HepG2 (cell line): Measurements from ENCODE around the gene DPP7. TPM values are rescaled to one million over a fixed set of nuclear protein-coding genes. Genes with fewer than 3 reads are reported as not detected.

Experiments
- AGO1 ChIP-seq: fragments of 200-400 bp; formaldehyde crosslinking; IDR thresholded peaks from 2 replicates; pipeline ENCODE4 v1.6.1; 2017; ENCODE audit warnings: mild to moderate bottlenecking, low read depth, low read length, moderate library complexity; ENCODE audit not compliant: poor library complexity, severe bottlenecking
- ARHGAP35 ChIP-seq: sonication (generic); formaldehyde crosslinking; IDR thresholded peaks from 2 replicates; pipeline ENCODE4 v1.9.0; 2022; ENCODE audit warnings: mild to moderate bottlenecking, inconsistent platforms, moderate library complexity, missing genetic modification reagents, borderline replicate concordance
- CBFB ChIP-seq: sonication (generic); formaldehyde crosslinking; IDR thresholded peaks from 2 replicates; pipeline ENCODE4 v1.4.0; 2020; ENCODE audit warnings: missing genetic modification reagents
- ETV6 ChIP-seq: sonication (generic); formaldehyde crosslinking; conservative IDR thresholded peaks from 2 replicates; pipeline ENCODE4 v1.4.0; 2020; ENCODE audit warnings: missing genetic modification reagents
- FOXP4 ChIP-seq: sonication (generic); formaldehyde crosslinking; IDR thresholded peaks from 2 replicates; pipeline ENCODE4 v1.4.0; 2020; ENCODE audit warnings: missing genetic modification reagents
- IKZF5 ChIP-seq: IDR thresholded peaks from 2 replicates; pipeline ENCODE4 v1.6.1; 2018; ENCODE audit warnings: missing genetic modification reagents, mild to moderate bottlenecking, missing compliant biosample characterization
- LCORL ChIP-seq, 2 experiments: fragments of 450-650 bp in 1 of 2; sonication (generic) in 1 of 2; formaldehyde crosslinking in 1 of 2; IDR thresholded peaks; 2 replicates each; pipeline versions ENCODE4 v1.5.0 to v1.6.1; 2017 to 2020; ENCODE audit warnings: antibody characterized with exemption in 1 of 2, missing genetic modification reagents in 1 of 2
- MED8 ChIP-seq: sonication (generic); formaldehyde crosslinking; IDR thresholded peaks from 2 replicates; pipeline ENCODE4 v1.8.1; 2023; ENCODE audit warnings: mild to moderate bottlenecking, missing genetic modification reagents; ENCODE audit not compliant: insufficient replicate concordance
- MIER3 ChIP-seq: IDR thresholded peaks from 2 replicates; pipeline ENCODE4 v1.6.1; 2016; ENCODE audit warnings: missing compliant biosample characterization, borderline replicate concordance
- MTA3 ChIP-seq: sonication (generic); formaldehyde crosslinking; IDR thresholded peaks from 2 replicates; pipeline ENCODE4 v1.4.0; 2020; ENCODE audit warnings: missing genetic modification reagents
- PCBP2 ChIP-seq: fragments of 200-400 bp; formaldehyde crosslinking; optimal IDR thresholded peaks from 2 replicates; pipeline ENCODE3; 2018; ENCODE audit warnings: low read length, low read depth; ENCODE audit not compliant: poor library complexity, severe bottlenecking
- POLR2AphosphoS5 ChIP-seq: IDR thresholded peaks from 2 replicates; pipeline ENCODE4 v1.6.1; 2012; ENCODE audit warnings: low read depth, low read length
- PRPF4 ChIP-seq: fragments of 200-400 bp; formaldehyde crosslinking; IDR thresholded peaks from 2 replicates; pipeline ENCODE4 v1.6.1; 2016; ENCODE audit warnings: low read length, low read depth; ENCODE audit not compliant: poor library complexity, severe bottlenecking
- SMYD3 ChIP-seq: sonication (generic); formaldehyde crosslinking; IDR thresholded peaks from 2 replicates; pipeline ENCODE4 v1.8.1; 2023; ENCODE audit warnings: mild to moderate bottlenecking, missing genetic modification reagents
- TOE1 ChIP-seq: sonication (generic); formaldehyde crosslinking; IDR thresholded peaks from 2 replicates; pipeline ENCODE4 v1.4.0; 2020; ENCODE audit warnings: mild to moderate bottlenecking, missing genetic modification reagents
- ZBTB1 ChIP-seq: sonication (generic); formaldehyde crosslinking; IDR thresholded peaks from 2 replicates; pipeline ENCODE4 v1.4.0; 2020; ENCODE audit warnings: missing genetic modification reagents, borderline replicate concordance
- ZBTB10 ChIP-seq: sonication (generic); formaldehyde crosslinking; IDR thresholded peaks from 2 replicates; pipeline ENCODE4 v1.4.0; 2020; ENCODE audit warnings: missing genetic modification reagents, borderline replicate concordance
- ZBTB8A ChIP-seq: sonication (generic); formaldehyde crosslinking; IDR thresholded peaks from 2 replicates; pipeline ENCODE4 v1.4.0; 2020; ENCODE audit warnings: mild to moderate bottlenecking, low read depth, missing genetic modification reagents, borderline replicate concordance
- ZNF501 ChIP-seq: sonication (generic); formaldehyde crosslinking; IDR thresholded peaks from 2 replicates; pipeline ENCODE4 v1.5.1; 2020; ENCODE audit warnings: mild to moderate bottlenecking, moderate library complexity, missing genetic modification reagents
- ZNF549 ChIP-seq: sonication (generic); formaldehyde crosslinking; IDR thresholded peaks from 2 replicates; pipeline ENCODE4 v1.5.0; 2020; ENCODE audit warnings: missing genetic modification reagents
- ZNF672 ChIP-seq: sonication (generic); formaldehyde crosslinking; IDR thresholded peaks from 2 replicates; pipeline ENCODE4 v1.8.1; 2022; ENCODE audit warnings: missing genetic modification reagents
- ZNF75D ChIP-seq: sonication (generic); formaldehyde crosslinking; IDR thresholded peaks from 2 replicates; pipeline ENCODE4 v1.8.1; 2023; ENCODE audit warnings: missing genetic modification reagents, mild to moderate bottlenecking, borderline replicate concordance
- ZNF841 ChIP-seq: sonication (generic); formaldehyde crosslinking; IDR thresholded peaks from 2 replicates; pipeline ENCODE4 v1.8.1; 2023; ENCODE audit warnings: missing genetic modification reagents, borderline replicate concordance
- ZSCAN22 ChIP-seq: sonication (generic); formaldehyde crosslinking; IDR thresholded peaks from 2 replicates; pipeline ENCODE4 v1.4.0; 2020; ENCODE audit warnings: mild to moderate bottlenecking, missing genetic modification reagents
- ZZZ3 ChIP-seq: sonication (generic); formaldehyde crosslinking; IDR thresholded peaks from 2 replicates; pipeline ENCODE4 v1.4.0; 2020; ENCODE audit warnings: missing genetic modification reagents, mild to moderate bottlenecking, borderline replicate concordance
- polyA plus RNA-seq, 8 experiments: library from polyadenylated mRNA; depleted of rRNA in 3 of 8; stranded (reverse) in 7 of 8; unstranded in 1 of 8; fragments of >200 nt; fragmentation: Illumina TruSeq in 4 of 8; extraction: Trizol in 4 of 8; gene quantifications; 2 replicates each; pipeline versions ENCODE4 v1.2.1 to v1.2.3, GENCODE V29; 2011 to 2016; ENCODE audit warnings: low read depth in 4 of 8, missing spikeins in 1 of 8, mixed read lengths in 1 of 8; ENCODE audit not compliant: insufficient read depth in 1 of 8
- total RNA-seq, 5 experiments: library from RNA; depleted of rRNA; stranded (reverse); fragments of >200 nt; fragmentation: Illumina TruSeq; extraction: Trizol; gene quantifications; 2 replicates each; pipeline ENCODE4 v1.2.3, GENCODE V29; 2016; ENCODE audit warnings: low read depth in 1 of 5

The DPP7 gene
- total and polyA plus RNA-seq, 2 of the 13 experiments (the other 11 are each of a cell fraction or from before 2014, with no cell fraction given) = 1.2 to 4.5 TPM

- TF ChIP-seq PRPF4 = no peak
- no peak for TF ChIP-seq ZZZ3 (CRISPR knock-in tag)
- TF ChIP-seq SMYD3 (CRISPR knock-in tag) = no peak
- no peak for TF ChIP-seq ZBTB1 (CRISPR knock-in tag)
- no peak for TF ChIP-seq MED8 (CRISPR knock-in tag)
- TF ChIP-seq ZNF549 (CRISPR knock-in tag) = no peak
- no peak for TF ChIP-seq ZNF841
- TF ChIP-seq FOXP4 (CRISPR knock-in tag) = peak; percentile 2; the same call in 1 of the 2 replicates
- no peak for TF ChIP-seq CBFB (CRISPR knock-in tag)
- no peak for TF ChIP-seq ARHGAP35 (CRISPR knock-in tag)
- TF ChIP-seq ETV6 = no peak; the same call in 1 of the 2 replicates
- TF ChIP-seq ZSCAN22 (CRISPR knock-in tag) = no peak
- TF ChIP-seq ZNF501 (CRISPR knock-in tag) = peak; percentile 52; the same call in 1 of the 2 replicates
- TF ChIP-seq LCORL (IDR thresholded peaks at IDR 0.05) = no peak
- TF ChIP-seq LCORL (CRISPR knock-in tag; IDR thresholded peaks at IDR 0.05) = peak; percentile 62; the same call in 1 of the 2 replicates
- TF ChIP-seq ZBTB8A = no peak
- TF ChIP-seq AGO1 = no peak
- TF ChIP-seq ZNF75D (CRISPR knock-in tag) = no peak
- TF ChIP-seq MTA3 (CRISPR knock-in tag) = no peak
- TF ChIP-seq IKZF5 (CRISPR knock-in tag) = peak; percentile 38; the same call in 1 of the 2 replicates
- TF ChIP-seq PCBP2 = no peak
- no peak for TF ChIP-seq TOE1 (CRISPR knock-in tag)
- no peak for TF ChIP-seq ZBTB10 (CRISPR knock-in tag)
- TF ChIP-seq ZNF672 (CRISPR knock-in tag) = no peak
- no peak for TF ChIP-seq MIER3 (CRISPR knock-in tag)
- TF ChIP-seq POLR2AphosphoS5 = no peak
Measured at GRCh38 chr9:137070906-137071275, 43.6 kb downstream of the DPP7 start (continued).
